Endometrium (tissue), 2 donors: ENCODE results near the gene NRXN3.

Experiments used
- FAIRE-seq: peaks from 2 replicates; lab custom pipeline; 2012; peaks lifted over from hg19 to GRCh38; lab: Jason Lieb, UNC
- donor health status: control.
- donor health status: control.

NRXN3 gene

DNA sequence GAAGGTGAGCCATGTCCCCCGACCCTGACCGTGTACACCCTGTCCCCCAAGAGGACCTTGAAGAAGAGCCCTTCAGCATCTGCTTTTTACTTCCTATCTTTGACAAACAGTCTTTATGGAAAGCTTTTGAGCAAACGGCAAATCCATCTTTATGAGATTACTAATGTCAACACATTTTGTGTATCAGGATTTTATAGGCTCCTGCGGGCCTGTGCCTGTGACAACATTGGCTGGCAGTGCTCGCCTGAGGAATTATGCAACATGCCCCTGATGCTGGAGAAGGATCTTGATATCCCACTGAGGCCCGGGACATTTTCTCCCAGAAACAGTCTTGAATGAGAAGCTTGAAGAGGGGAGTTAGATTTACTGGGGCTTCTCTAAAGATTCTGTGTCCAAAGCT lies 416.5 kb downstream of the NRXN3 start:
- no peak for FAIRE-seq

DNA sequence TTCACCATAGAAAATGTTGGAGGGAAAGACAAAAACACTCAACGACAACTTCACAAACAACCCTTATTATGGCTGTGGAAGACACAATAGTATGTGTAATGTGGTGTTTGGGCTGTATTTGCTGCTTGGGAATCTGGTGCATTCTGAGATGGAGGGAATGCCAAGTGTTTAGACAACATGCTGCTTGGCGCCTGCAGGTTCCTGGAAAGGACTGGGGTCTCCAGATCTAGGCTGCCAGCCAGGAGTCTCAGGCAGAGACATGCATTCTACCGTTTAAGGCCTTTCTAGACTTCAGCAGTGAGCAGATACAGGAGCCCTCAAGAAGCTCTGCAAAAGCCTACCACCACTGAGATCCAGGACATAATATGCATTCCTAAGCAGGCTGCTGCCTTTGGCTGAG lies 418.7 kb downstream of the NRXN3 start:
- no peak for FAIRE-seq

DNA sequence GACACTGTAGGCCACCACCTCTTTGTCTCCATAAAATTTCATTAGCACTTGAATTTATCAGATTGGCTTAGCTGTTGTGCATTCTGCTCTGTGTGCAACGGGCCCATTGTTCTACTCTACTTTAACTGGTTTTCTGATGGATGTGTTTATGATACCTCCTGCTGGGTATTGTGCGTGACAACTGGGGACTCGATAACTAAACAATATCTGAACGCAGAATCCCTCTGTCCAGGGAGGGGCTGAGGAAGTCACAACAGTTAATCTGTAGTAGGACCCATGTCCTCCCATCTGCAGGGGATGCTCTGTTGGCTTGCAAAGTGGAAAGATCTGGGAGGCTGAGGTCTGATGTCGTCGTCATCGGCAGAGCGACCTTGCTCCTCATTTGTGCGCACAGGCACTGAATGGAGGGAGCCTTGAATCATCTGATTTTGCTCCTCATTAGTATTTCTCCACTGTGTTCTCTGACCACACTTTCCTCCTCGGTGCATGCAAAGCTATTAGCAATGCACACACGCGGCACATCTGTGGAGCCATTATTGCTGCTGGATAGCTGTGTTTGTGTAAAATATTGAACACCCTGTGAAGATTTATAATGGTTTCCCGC lies 422.5 kb downstream of the NRXN3 start:
- FAIRE-seq: no peak

DNA sequence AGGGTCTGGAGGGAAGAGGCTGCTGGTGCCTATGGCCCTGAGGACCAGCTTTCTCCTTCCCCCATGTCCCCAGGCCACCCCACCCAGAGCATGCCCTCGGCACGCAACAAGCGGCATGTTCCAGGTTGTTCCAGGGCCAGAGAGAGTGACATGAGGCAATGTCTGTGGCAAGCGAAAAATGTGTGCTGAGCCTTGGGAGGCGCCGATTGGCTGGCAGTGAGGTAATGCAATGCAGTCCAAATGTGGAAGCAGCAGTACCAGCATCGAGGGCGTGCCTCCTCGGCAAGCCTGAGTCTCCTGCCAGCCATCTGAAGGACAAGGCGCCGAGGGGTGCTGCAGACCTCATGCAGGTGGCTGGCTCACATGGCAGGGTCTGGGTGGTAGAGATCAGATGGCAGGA lies 423.8 kb downstream of the NRXN3 start:
- no peak for FAIRE-seq

GRCh38 chr14:78595797-78596196 lies 425.6 kb downstream of the NRXN3 start:
- no peak for FAIRE-seq

DNA sequence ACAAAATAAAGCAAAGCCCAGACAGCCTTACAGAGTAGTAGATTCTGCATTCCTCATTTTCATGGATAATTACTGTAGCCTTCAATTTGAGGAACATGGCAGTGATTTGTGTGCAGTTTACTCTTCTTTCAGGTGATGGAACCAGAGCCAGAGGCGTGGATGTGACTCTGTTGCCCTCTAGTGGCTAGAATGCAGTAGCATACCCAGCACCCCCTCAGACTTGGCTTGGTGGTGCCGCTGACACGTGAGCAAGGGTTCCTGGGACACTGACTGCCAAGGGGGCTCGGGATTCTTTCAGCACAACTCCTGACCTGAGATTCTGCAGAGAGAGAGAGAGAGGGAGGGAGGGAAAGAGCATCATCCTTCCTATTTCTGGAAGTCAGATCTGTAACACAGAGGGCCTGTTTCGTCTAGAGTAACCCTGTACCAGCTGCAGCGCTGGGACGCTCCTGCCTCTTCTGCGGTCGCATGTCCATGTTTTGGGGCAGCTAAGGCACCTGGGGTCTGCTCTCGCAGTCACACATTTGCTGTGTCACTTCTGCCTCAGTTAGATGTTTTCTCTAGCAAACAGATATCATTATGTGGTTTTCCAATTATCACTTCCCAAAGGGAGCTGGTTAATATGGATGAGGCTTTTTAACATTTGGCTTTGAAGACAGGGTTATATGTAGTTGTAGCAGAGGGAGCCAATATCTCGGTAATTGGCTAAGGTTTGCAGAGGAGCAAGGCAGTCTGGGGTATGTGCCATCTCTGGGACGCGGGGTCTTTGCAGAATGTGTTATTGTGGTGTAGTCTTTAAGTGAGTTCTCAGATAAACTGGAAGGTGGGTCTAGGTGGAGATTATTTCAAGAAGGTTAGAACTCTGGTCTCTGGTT lies 428.1 kb downstream of the NRXN3 start:
- no peak for FAIRE-seq

GRCh38 chr14:78605025-78605762 lies 435.0 kb downstream of the NRXN3 start:
- no peak for FAIRE-seq

DNA sequence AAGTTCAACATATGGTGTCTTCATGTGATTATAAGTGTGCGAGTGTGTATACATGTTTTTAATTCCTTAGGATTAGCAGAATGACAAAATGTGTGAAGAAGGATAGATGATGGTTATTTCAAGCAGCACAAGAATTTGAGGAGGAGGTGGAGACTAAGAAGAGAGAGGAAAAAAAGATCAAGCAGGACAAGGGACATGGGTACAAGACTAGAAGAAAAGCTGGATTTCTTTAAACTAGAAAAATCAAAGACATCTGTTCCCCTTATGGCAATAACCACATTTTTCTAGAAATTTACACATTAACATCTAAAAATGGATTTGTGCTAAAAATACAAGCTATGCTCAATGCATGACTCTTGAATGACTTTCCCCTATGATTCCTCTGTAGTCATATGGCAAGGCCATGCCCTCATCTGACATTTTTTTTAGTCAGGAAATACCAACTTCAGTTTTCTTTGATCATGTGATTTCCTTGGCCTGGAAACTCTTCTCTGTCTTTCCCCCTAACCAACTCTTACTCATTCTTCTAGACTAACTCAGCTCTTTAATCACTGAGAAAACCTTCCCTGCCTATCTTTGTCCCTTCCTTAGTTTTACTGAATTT lies 435.8 kb downstream of the NRXN3 start:
- FAIRE-seq: no peak

DNA sequence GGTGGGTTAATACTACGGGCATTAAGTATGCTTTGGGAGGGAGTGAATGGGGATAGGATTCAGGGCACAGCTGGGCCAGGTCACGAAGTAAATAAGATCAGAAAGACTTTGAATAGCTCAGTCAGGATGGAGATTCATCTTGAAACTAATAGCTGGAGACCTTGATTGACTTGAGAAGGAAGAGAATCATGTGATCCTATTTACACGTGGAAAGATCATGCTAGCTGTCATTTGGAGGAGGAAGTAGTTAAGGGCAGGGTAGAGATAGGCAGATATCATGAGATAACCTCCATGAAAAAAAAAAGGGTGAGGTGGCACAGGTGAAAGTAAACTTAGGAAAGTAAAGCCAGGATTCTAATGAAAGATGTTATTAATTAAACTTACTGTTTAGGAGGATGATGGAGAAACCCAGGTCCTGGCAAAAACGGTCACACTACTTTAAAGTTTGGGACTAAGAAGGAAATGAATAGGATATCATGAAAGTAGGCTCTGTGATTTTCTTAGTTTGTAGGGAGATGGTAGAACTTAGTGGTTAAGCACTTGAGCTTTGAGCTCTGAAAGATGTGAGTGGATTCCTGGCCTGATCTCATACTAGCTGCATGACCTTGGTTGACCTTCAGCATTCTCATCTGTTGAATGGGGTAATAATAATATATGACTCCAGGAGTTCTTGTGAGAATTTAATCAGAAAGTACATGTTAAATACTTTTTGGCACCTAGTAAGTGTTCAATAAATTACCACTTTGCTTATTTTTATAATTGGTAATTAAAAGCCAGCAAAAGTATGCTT lies 439.0 kb downstream of the NRXN3 start:
- FAIRE-seq: no peak

DNA sequence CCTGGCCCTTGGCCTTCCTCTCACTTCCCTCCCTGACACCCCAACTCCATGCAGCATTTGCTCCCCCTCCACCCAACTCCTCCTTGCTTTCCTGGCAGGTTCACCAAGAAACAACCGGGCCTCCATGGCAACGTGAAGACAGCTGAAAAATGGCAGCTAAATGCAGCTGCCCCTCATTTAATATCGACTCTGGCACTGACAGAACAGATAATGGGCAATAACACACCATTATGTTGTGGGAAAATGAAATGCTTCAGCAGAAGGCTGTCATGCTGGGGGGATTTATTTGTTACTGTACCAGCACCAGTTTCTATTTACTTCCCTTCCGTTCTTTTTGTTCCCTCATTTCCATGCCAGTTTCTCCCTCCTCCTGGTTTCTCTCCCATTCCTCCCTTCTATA lies 440.8 kb downstream of the NRXN3 start:
- no peak for FAIRE-seq

- FAIRE-seq: no peak
These were observed 441.8 kb downstream of the NRXN3 start for GRCh38 chr14:78611796-78612571.

DNA sequence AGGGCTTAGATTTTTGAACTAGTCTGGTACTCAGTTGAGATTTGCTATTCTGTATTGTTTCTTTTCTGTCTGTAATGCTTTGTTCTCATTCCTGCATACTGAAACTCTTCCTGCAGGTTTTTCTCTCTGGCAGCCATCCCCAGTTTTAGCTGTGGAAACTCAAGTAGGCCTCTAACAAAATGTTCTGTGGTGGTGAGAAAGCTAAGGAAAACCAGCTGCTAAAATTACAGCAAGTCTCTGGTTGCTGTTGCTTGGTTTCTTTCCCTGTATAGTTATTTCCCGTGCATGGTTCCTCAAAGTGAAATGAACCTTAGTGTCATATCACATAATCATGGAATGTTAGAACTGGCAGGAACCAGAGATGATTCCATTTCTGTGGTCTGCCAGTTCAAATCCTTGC lies 442.5 kb downstream of the NRXN3 start:
- FAIRE-seq: no peak

- no peak for FAIRE-seq
These were observed 444.4 kb downstream of the NRXN3 start for GRCh38 chr14:78614593-78614992.

- no peak for FAIRE-seq
These were observed 447.6 kb downstream of the NRXN3 start for GRCh38 chr14:78617735-78618134.

- FAIRE-seq: no peak
These were observed 448.2 kb downstream of the NRXN3 start for GRCh38 chr14:78618368-78618767.

GRCh38 chr14:78627114-78627513 lies 456.9 kb downstream of the NRXN3 start:
- FAIRE-seq: no peak

- no peak for FAIRE-seq
These were observed 461.4 kb downstream of the NRXN3 start for GRCh38 chr14:78631551-78631950.

DNA sequence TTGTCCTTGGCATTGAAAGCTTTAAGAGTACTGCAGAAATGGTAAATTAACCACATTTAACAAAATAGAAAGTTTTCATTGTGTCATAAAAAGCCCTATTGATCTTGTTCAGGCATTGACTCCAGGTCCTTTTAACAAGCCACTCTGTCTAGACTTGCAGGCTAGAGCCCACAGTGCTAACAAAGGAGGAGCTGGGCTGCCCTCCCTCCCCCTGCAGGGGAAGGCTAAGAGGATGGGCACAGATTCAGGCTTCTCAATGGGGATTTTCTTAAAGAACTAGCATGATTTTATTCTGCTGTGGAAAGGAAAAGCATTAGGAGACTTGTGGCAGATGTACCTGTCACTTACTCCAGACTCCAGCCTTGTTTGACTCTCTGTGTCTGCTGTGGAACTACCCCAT lies 463.6 kb downstream of the NRXN3 start:
- FAIRE-seq: no peak

DNA sequence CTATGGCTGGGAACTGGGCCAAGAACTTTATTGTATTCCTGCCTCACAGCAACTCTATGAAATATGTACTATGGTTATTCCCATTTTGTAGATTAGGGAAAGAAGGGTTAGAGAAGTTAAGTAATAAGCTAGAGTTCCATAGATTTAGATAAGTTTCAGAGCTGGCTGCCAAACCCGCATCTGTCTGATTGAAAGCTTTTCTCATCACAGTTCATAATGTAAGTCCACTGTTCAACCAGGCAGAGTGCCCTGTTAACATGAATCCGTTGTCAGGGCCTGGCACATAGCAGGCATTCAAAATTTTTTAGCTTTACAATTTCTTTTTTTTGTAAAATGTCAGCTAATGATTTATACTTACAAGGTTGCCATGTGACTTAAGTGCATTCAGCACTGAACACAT lies 467.3 kb downstream of the NRXN3 start:
- FAIRE-seq: no peak

- FAIRE-seq: no peak
These were observed 467.8 kb downstream of the NRXN3 start for GRCh38 chr14:78637908-78638475.

DNA sequence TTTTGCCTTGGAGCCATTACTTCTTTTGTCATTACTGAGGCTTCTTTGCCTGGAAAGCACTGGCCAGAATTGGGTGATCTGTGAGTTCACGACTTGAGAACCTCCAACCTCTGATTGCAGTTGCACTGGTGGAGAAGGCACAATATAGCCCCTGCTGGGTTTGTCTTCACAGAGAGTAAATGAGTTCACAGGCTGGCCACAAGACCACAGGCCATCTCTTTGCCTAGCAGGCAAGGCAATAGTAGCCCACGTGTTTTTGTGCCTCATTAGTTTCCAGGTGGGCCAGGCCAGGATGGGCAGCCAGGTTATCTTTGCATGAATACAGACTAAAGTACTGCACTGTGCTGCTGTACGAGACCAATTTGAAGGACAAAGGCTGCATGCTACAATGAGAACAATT lies 468.8 kb downstream of the NRXN3 start:
- no peak for FAIRE-seq
